ENCODE measurements around the gene CHMP4B.

CHMP4B gene

GRCh38 chr20:33810885-33811775 is at the start of gene CHMP4B:
Gene CHMP4B, plus strand, starts transcription at chr20:33811348. Its CDS starts 121 bp downstream, at chr20:33811469.
- H3K27ac Mint-ChIP-seq: peak within 1 kb of the TSS; percentile 90 to 98 (median 95)
- no peak for TF ChIP-seq CTCF (IDR thresholded peaks at IDR 0.05; ENCODE audit: unreplicated experiment in 3 of 3)
- peak within 1 kb of the TSS; percentile 94 to 99 (median 98) for H3K4me3 Mint-ChIP-seq
- H3K36me3 Mint-ChIP-seq (ENCODE audit: low read depth): peaks cover 8% of the 10 kb centered on the region
- no peaks in the 10 kb centered on the region for H3K27me3 Mint-ChIP-seq (ENCODE audit: low read depth)
- H3K9me3 Mint-ChIP-seq: no peaks in the 10 kb centered on the region
- peaks cover 22% of the 10 kb centered on the region for H3K4me1 Mint-ChIP-seq

- no peak for TF ChIP-seq CTCF (IDR thresholded peaks at IDR 0.05; ENCODE audit: unreplicated experiment in 3 of 3)
- no peaks in the 10 kb centered on the region for H3K4me1 Mint-ChIP-seq
- peaks cover 5% of the 10 kb centered on the region for H3K9me3 Mint-ChIP-seq
- no peaks in the 10 kb centered on the region for H3K27me3 Mint-ChIP-seq (ENCODE audit: low read depth)
- no peak overlapping the region for H3K4me3 Mint-ChIP-seq
- H3K27ac Mint-ChIP-seq: no peak overlapping the region
- H3K36me3 Mint-ChIP-seq (ENCODE audit: low read depth): peaks cover 27% of the 10 kb centered on the region
Observed at GRCh38 chr20:33761698-33762250, 49.4 kb upstream of the CHMP4B start.

- Mint-ChIP-seq H3K9me3 (no peaks in the 10 kb centered on the region), H3K27ac (no peak overlapping the region), H3K4me3 (no peak overlapping the region), H3K36me3 (ENCODE audit: low read depth) (peaks cover 8% of the 10 kb centered on the region), H3K4me1 (no peaks in the 10 kb centered on the region), H3K27me3 (ENCODE audit: low read depth) (no peaks in the 10 kb centered on the region)
- TF ChIP-seq CTCF (IDR thresholded peaks at IDR 0.05; ENCODE audit: unreplicated experiment in 3 of 3): no peak
Observed at GRCh38 chr20:33765099-33765498, 46.0 kb upstream of the CHMP4B start.

GRCh38 chr20:33765592-33765991 is 45.6 kb upstream of the CHMP4B start:
- Mint-ChIP-seq H3K4me1 (no peaks in the 10 kb centered on the region), H3K9me3 (no peaks in the 10 kb centered on the region), H3K27ac (no peak overlapping the region), H3K27me3 (ENCODE audit: low read depth) (no peaks in the 10 kb centered on the region), H3K4me3 (no peak overlapping the region), H3K36me3 (ENCODE audit: low read depth) (peaks cover 8% of the 10 kb centered on the region)
- no peak for TF ChIP-seq CTCF (IDR thresholded peaks at IDR 0.05; ENCODE audit: unreplicated experiment in 3 of 3)

GRCh38 chr20:33766686-33767085 is 44.5 kb upstream of the CHMP4B start:
- Mint-ChIP-seq H3K9me3 (no peaks in the 10 kb centered on the region), H3K27ac (no peak overlapping the region), H3K4me3 (no peak overlapping the region), H3K27me3 (ENCODE audit: low read depth) (no peaks in the 10 kb centered on the region), H3K4me1 (no peaks in the 10 kb centered on the region), H3K36me3 (ENCODE audit: low read depth) (peaks cover 8% of the 10 kb centered on the region)
- TF ChIP-seq CTCF (IDR thresholded peaks at IDR 0.05; ENCODE audit: unreplicated experiment in 3 of 3): no peak

Data from nephron (organoid).